HepG2 (cell line): ENCODE results near the gene TENT4B. TPM values are rescaled to one million over a fixed set of nuclear protein-coding genes. Genes with fewer than 3 reads are reported as not detected.
A peak's percentile ranks its signal among the peaks of the same experiment; 100 is the strongest.

Experiments used
- FOXA1 ChIP-seq, 2 experiments: fragments of 450-650 bp in 1 of 2; sonication (generic) in 1 of 2; formaldehyde crosslinking in 1 of 2; IDR thresholded peaks; 2 replicates each; pipeline versions ENCODE4 v1.4.0 to v1.6.1; 2016 to 2020; ENCODE audit warnings: missing genetic modification reagents in 1 of 2
- FOXA3 ChIP-seq: IDR thresholded peaks from 2 replicates; pipeline ENCODE4 v1.6.1; 2016; ENCODE audit warnings: missing genetic modification reagents, missing compliant biosample characterization
- FOXP1 ChIP-seq, 2 experiments: fragments of 450-650 bp in 1 of 2; IDR thresholded peaks; 2 replicates each; pipeline ENCODE4 v1.6.1; 2017 to 2018; ENCODE audit warnings: antibody characterized with exemption in 1 of 2
- HCFC1 ChIP-seq: fragments of 150-350 bp; IDR thresholded peaks from 2 replicates; pipeline ENCODE4 v1.6.1; 2014; ENCODE audit warnings: low read depth, low read length
- HOXA7 ChIP-seq: sonication (generic); formaldehyde crosslinking; IDR thresholded peaks from 2 replicates; pipeline ENCODE4 v1.8.1; 2022; ENCODE audit warnings: mild to moderate bottlenecking, missing genetic modification reagents, moderate library complexity
- KDM5B ChIP-seq: sonication (generic); formaldehyde crosslinking; IDR thresholded peaks from 2 replicates; pipeline ENCODE4 v1.4.0; 2020; ENCODE audit warnings: missing genetic modification reagents, mild to moderate bottlenecking, borderline replicate concordance
- MAX ChIP-seq: IDR thresholded peaks from 2 replicates; pipeline ENCODE4 v1.6.1; 2012; ENCODE audit warnings: inconsistent platforms
- NFE2 ChIP-seq: sonication (generic); formaldehyde crosslinking; IDR thresholded peaks from 2 replicates; pipeline ENCODE4 v1.4.0; 2020; ENCODE audit warnings: missing genetic modification reagents
- NFE2L2 ChIP-seq: fragments of 150-350 bp; IDR thresholded peaks from 2 replicates; pipeline ENCODE4 v1.6.1; 2014; ENCODE audit warnings: low read length
- NFKBIZ ChIP-seq: IDR thresholded peaks from 2 replicates; pipeline ENCODE4 v1.6.1; 2018; ENCODE audit warnings: missing genetic modification reagents, missing compliant biosample characterization
- SOX5 ChIP-seq: IDR thresholded peaks from 2 replicates; pipeline ENCODE4 v1.6.1; 2016; ENCODE audit warnings: borderline replicate concordance
- TCF7 ChIP-seq: sonication (generic); IDR thresholded peaks from 2 replicates; pipeline ENCODE4 v1.6.1; 2016; ENCODE audit warnings: antibody characterized with exemption, low read depth
- ZNF12 ChIP-seq: sonication (generic); formaldehyde crosslinking; IDR thresholded peaks from 2 replicates; pipeline ENCODE4 v1.5.0; 2020; ENCODE audit warnings: missing genetic modification reagents
- ZNF552 ChIP-seq: sonication (generic); formaldehyde crosslinking; IDR thresholded peaks from 2 replicates; pipeline ENCODE4 v1.9.0; 2022; ENCODE audit warnings: missing genetic modification reagents, mild to moderate bottlenecking, borderline replicate concordance
- ZNF703 ChIP-seq: sonication (generic); formaldehyde crosslinking; IDR thresholded peaks from 2 replicates; pipeline ENCODE4 v1.5.1; 2020; ENCODE audit warnings: missing genetic modification reagents, mild to moderate bottlenecking, moderate library complexity, borderline replicate concordance
- ZNF704 ChIP-seq: sonication (generic); formaldehyde crosslinking; IDR thresholded peaks from 2 replicates; pipeline ENCODE4 v1.8.1; 2023; ENCODE audit warnings: mild to moderate bottlenecking, inconsistent platforms, moderate library complexity, missing genetic modification reagents, borderline replicate concordance
- ZNF772 ChIP-seq: sonication (generic); formaldehyde crosslinking; IDR thresholded peaks from 2 replicates; pipeline ENCODE4 v1.5.0; 2020; ENCODE audit warnings: mild to moderate bottlenecking, missing genetic modification reagents
- ZNF83 ChIP-seq: sonication (generic); formaldehyde crosslinking; IDR thresholded peaks from 2 replicates; pipeline ENCODE4 v1.4.0; 2020; ENCODE audit warnings: missing genetic modification reagents, mild to moderate bottlenecking, borderline replicate concordance
- ZNF839 ChIP-seq: sonication (generic); formaldehyde crosslinking; IDR thresholded peaks from 2 replicates; pipeline ENCODE4 v1.4.0; 2020; ENCODE audit warnings: missing genetic modification reagents, mild to moderate bottlenecking, borderline replicate concordance
- polyA plus RNA-seq, 8 experiments: library from polyadenylated mRNA; depleted of rRNA in 3 of 8; stranded (reverse) in 7 of 8; unstranded in 1 of 8; fragments of >200 nt; fragmentation: Illumina TruSeq in 4 of 8; extraction: Trizol in 4 of 8; gene quantifications; 2 replicates each; pipeline versions ENCODE4 v1.2.1 to v1.2.3, GENCODE V29; 2011 to 2016; ENCODE audit warnings: low read depth in 4 of 8, missing spikeins in 1 of 8, mixed read lengths in 1 of 8; ENCODE audit not compliant: insufficient read depth in 1 of 8
- total RNA-seq, 5 experiments: library from RNA; depleted of rRNA; stranded (reverse); fragments of >200 nt; fragmentation: Illumina TruSeq; extraction: Trizol; gene quantifications; 2 replicates each; pipeline ENCODE4 v1.2.3, GENCODE V29; 2016; ENCODE audit warnings: low read depth in 1 of 5
- TF ChIP-seq, protein P1 (sequence below): sonication (generic); formaldehyde crosslinking; IDR thresholded peaks from 2 replicates; pipeline ENCODE4 v1.8.0; 2022; ENCODE audit warnings: mild to moderate bottlenecking, missing genetic modification reagents, moderate library complexity
- TF ChIP-seq, protein P2 (sequence below): sonication (generic); formaldehyde crosslinking; IDR thresholded peaks from 2 replicates; pipeline ENCODE4 v1.4.0; 2020; ENCODE audit warnings: missing genetic modification reagents
- TF ChIP-seq, protein P3 (sequence below): sonication (generic); formaldehyde crosslinking; IDR thresholded peaks from 2 replicates; pipeline ENCODE4 v1.5.0; 2020; ENCODE audit warnings: missing genetic modification reagents, mild to moderate bottlenecking, borderline replicate concordance

TENT4B gene
- total and polyA plus RNA-seq, 2 of the 13 experiments (the other 11 are each of a cell fraction or from before 2014, with no cell fraction given) = 15.0 to 32.8 TPM

- no peak for TF ChIP-seq ZNF552 (CRISPR knock-in tag)
- TF ChIP-seq, protein P1, sequence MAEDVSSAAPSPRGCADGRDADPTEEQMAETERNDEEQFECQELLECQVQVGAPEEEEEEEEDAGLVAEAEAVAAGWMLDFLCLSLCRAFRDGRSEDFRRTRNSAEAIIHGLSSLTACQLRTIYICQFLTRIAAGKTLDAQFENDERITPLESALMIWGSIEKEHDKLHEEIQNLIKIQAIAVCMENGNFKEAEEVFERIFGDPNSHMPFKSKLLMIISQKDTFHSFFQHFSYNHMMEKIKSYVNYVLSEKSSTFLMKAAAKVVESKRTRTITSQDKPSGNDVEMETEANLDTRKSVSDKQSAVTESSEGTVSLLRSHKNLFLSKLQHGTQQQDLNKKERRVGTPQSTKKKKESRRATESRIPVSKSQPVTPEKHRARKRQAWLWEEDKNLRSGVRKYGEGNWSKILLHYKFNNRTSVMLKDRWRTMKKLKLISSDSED = no peak
- no peak for TF ChIP-seq ZNF704
- peak; percentile 99 for TF ChIP-seq NFE2L2
- TF ChIP-seq, protein P2, sequence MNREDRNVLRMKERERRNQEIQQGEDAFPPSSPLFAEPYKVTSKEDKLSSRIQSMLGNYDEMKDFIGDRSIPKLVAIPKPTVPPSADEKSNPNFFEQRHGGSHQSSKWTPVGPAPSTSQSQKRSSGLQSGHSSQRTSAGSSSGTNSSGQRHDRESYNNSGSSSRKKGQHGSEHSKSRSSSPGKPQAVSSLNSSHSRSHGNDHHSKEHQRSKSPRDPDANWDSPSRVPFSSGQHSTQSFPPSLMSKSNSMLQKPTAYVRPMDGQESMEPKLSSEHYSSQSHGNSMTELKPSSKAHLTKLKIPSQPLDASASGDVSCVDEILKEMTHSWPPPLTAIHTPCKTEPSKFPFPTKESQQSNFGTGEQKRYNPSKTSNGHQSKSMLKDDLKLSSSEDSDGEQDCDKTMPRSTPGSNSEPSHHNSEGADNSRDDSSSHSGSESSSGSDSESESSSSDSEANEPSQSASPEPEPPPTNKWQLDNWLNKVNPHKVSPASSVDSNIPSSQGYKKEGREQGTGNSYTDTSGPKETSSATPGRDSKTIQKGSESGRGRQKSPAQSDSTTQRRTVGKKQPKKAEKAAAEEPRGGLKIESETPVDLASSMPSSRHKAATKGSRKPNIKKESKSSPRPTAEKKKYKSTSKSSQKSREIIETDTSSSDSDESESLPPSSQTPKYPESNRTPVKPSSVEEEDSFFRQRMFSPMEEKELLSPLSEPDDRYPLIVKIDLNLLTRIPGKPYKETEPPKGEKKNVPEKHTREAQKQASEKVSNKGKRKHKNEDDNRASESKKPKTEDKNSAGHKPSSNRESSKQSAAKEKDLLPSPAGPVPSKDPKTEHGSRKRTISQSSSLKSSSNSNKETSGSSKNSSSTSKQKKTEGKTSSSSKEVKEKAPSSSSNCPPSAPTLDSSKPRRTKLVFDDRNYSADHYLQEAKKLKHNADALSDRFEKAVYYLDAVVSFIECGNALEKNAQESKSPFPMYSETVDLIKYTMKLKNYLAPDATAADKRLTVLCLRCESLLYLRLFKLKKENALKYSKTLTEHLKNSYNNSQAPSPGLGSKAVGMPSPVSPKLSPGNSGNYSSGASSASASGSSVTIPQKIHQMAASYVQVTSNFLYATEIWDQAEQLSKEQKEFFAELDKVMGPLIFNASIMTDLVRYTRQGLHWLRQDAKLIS = no peak
- TF ChIP-seq KDM5B (CRISPR knock-in tag) = no peak
- no peak for TF ChIP-seq HCFC1
- TF ChIP-seq TCF7 = peak; percentile 61
- no peak for TF ChIP-seq HOXA7 (CRISPR knock-in tag)
- no peak for TF ChIP-seq ZNF83
- peak; percentile 45; the same call in 1 of the 2 replicates for TF ChIP-seq ZNF12 (CRISPR knock-in tag)
- TF ChIP-seq FOXP1 (IDR thresholded peaks at IDR 0.05) = peak; percentile 50; the same call in 1 of the 2 replicates
- peak; percentile 82 for TF ChIP-seq FOXP1 (CRISPR knock-in tag; IDR thresholded peaks at IDR 0.05)
- 0 out of 2 replicates have a peak, but pooled peaks have one; percentile 19 for TF ChIP-seq SOX5 (CRISPR knock-in tag)
- 0 out of 2 replicates have a peak, but pooled peaks have one; percentile 7 for TF ChIP-seq FOXA1 (IDR thresholded peaks at IDR 0.05)
- TF ChIP-seq FOXA1 (CRISPR knock-in tag; IDR thresholded peaks at IDR 0.05) = peak; percentile 77
- no peak for TF ChIP-seq ZNF772 (CRISPR knock-in tag)
- peak; percentile 90 for TF ChIP-seq NFE2 (CRISPR knock-in tag)
- TF ChIP-seq ZNF703 = no peak
- TF ChIP-seq NFKBIZ = peak; percentile 89; the same call in 1 of the 2 replicates
- TF ChIP-seq MAX = 0 out of 2 replicates have a peak, but pooled peaks have one; percentile 25
- peak; percentile 73; the same call in 1 of the 2 replicates for TF ChIP-seq FOXA3 (CRISPR knock-in tag)
- TF ChIP-seq, protein P3, sequence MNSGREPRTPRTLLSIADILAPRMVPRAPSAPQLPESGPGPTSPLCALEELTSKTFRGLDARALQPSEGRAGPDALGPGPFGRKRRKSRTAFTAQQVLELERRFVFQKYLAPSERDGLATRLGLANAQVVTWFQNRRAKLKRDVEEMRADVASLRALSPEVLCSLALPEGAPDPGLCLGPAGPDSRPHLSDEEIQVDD = no peak
- TF ChIP-seq ZNF839 (CRISPR knock-in tag) = no peak
Measured at GRCh38 chr16:50263940-50264929, 111.1 kb downstream of the TENT4B start (continued).
